Hematopoietic multipotent progenitor cell treated with erythropoietin and hydrocortisone succinate and interleukin-3 and kit ligand, for 8 days (in vitro differentiated cells): ENCODE results near the gene BAHCC1.

ENCODE experiments used
- DNase-seq: peaks from one replicate; pipeline ENCODE4 v3.0.0-alpha.2; 2015

BAHCC1 gene

DNA sequence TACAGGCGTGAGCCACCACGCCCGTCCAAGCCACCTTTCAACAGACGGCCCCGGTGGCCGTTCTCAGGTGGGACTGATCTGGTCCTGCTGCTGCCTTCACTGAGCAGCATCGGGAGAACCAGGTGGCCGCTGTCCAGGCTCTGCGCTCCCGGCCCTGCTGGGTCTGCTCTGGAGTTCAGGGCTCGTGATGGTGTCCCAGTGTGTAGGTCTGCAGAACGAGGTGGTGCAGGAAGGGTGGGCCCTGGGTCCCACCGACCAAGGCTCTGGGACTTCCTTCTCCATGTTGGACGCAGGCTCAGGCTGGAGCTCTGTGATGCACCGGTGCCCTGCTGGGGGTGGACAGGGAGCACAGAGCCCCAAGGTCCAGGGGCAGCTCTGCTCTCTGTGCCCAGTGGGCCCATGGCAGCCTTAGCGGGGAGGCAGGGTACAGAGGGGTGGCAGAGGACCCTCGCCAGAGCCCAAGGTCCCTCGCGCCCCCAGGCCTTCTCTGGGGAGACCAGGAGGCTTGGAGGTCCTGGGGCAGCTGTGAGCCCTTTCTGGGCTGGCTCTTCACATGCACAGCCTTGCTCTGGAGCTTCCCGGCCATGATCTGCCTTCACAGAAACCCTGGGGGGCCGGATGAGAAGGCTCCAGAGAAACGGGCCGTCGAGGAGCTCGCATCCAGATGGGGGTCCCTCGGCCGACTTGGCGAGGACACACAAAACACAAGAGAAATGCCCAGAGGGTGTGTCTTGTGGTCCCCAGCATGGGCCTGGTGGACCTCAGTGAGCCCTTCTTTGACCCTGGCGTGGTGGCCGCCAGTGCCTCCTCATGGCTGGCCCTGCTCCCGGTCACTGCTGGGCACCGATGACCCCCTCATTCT is 26.9 kb upstream of the BAHCC1 start:
- DNase-seq = no peak

DNA sequence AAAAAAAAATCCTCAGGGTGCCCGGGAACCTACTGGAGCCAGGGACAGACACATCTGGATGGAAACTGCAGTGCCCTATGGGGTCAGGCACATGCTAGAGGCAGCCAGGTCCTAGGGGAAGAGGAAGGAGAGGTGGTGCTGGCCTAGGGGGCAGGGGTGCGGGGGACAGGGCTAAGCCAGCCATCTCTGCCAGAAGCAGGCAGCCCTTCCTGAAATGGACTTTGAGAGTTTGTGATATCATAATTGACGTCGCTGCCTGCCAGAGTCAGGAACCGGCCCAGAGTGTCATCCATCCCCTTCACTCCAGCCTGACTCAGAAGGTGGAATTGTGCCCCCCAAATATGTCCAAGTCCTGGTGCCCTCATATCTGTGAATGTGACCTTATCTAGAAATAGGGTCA is 25.0 kb upstream of the BAHCC1 start:
- no peak for DNase-seq

DNA sequence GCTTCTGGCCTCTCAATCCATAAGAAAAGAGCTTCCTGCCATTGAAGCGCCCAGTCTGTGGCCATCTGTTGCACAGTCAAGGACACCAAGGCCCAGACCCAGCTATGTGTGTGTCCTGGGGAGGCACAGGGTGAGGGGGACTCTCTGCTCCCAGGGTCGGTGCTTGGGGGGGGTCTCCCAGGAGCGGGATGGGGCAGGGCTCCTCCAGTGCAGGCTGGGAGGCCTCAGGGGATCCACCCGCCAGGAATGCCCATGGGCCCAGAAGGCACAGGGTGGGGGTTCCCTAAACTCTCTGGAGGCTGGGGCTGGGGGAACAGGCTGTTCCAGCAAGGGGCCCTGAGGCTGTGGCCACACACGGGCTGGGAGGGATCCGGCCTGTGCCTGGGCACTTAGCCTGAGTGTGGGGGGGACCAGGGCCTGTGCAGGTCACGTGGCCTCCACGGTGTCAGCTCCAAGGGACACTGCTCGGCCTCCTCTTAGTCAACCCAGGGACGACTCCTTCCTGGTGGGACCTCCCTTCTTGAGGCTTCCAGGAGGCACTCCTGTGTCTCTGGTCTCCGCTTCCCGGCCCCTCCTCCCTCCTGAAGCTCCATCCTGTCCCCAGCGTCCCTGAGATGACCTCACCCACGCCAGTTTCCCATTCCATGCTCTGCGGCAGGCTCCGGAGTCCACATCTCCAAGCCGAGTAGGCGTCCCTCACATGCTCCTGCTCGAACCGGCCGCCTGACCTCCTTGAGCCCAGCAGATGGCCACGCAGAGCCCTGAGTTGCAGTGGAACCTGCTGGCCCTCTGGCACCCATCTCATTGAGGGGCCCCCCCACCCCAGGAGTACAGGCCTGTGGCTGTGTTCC is 23.1 kb upstream of the BAHCC1 start:
- DNase-seq = peak; percentile 13

DNA sequence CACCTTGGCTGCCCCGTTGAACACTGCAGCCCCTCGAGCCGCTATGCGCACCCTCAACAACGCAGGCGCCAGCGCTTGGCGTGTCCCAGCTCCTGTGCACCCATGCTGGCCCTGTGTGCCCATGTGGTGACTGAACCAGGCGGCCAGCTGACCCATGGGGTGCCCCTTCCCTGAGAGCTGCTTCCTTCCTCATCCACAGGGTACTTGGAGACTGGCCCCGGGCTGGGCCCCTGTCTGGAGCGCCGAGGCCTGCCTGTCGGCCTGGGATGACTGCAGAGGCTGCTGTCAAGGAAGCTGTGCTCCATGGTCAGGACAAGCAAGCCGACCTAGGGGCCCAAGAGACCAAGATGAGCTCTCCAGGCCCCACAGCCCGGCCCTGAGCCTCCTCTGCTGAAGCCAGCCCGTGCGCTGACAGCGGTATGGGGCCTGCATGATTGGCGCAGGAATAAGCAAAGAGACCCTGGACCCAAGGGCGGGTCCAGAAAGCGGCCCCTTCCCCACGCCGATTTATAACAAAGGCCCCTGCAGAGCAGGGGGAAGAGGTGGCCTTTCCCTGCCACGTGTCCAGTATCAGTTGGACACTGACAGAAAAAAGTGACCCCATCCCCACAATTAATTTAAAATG is 21.6 kb upstream of the BAHCC1 start:
- no peak for DNase-seq

DNA sequence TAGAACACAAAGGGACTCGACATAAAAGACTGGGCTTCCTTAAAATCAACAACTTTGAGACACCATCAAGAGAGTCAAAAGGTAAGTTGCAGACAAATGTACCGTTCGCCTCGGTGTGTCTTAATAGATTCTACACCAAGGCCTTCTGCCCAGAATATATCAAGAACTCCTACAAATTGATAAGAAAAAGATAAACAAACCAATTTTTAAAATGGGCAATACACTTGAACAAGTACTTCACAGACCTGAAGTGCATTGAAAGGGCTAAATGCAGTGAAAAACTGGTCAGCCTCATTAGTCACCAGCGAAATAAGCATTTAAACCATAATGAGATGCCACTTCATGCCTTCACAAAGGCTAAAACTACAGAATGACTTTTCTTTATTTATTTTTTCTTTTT is 20.4 kb upstream of the BAHCC1 start:
- DNase-seq = no peak

DNA sequence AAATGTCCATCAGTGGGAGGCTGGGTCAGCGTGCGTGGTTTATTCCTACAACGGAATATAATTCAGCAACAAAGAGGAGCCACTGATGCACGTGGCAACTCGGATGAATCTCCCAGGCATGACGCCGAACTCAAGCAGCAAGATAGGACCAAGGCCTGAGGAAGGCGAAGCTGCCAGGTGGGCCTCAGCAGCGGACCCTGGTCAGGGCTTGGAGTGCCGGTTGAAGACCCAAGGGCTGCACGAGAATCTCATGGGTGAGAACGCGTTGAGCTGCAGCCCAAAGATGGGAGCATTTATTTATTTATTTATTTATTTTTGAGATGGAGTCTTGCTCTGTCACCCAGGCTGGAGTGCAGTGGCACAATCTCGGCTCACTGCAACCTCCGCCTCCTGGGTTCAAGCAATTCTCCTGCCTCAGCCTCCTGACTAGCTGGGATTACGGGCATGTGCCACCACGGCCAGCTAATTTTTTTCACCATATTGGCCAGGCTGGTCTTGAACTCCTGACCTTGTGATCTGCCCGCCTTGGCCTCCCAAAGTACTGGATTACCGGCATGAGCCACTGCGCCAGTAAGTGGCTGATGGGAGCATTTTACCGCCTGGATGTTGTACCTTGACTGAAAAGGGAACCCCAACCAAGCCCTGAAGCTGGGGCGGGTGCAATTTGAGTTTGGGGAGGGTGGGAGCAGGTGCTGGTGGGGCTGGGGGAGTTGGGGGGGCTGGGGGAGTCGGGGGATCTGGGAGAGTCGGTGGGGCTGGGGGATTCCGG is 18.1 kb upstream of the BAHCC1 start:
- no peak for DNase-seq

DNA sequence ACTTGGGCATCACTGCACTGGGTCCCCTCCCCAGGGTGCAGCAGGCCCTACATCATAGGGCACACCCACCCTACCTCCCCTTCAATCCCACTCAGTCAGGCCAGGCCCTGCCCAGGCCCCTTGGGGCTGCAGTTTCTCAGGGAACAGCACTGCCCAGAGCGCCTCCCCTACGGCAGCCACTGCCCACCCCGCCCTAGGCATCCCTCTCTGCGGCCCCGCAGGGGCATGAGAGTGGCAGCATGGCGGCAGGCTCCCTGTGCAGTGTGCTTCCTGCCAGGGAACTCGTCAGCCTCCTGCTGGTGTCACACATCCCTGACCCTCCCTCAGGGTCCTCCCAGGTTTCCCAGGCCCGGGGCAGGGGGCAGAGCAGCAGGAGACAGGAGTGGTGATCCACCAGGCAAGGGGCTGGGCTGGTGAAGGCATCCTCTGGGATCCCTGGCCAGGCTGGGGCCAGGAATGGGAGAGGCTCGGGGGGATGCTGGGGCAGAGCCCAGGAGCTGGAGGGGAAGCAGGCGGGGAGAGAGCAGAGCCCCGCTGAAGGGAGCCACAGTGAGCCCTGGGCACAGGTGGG is 16.2 kb upstream of the BAHCC1 start:
- no peak for DNase-seq

DNA sequence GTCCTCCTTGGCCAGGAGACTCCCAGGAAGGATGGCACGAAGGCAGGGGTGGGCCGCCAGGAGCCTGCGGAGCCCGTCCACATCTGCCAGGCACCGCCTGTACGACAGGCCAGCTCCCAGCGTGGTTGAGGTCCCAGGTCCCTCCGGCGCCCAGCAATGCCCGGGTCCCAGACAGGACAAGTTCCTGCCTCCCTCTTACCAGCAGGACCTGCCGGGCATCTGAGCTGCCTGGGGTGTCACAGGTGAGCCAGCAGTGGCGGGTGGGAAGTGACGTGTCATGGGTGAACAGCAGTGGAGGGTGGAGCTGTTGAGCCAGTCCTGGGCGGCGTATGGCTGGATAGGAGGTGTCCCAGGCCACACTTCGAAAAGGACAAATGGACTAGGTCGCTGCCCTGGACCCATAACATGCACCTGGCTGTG is 15.7 kb upstream of the BAHCC1 start:
- no peak for DNase-seq

DNA sequence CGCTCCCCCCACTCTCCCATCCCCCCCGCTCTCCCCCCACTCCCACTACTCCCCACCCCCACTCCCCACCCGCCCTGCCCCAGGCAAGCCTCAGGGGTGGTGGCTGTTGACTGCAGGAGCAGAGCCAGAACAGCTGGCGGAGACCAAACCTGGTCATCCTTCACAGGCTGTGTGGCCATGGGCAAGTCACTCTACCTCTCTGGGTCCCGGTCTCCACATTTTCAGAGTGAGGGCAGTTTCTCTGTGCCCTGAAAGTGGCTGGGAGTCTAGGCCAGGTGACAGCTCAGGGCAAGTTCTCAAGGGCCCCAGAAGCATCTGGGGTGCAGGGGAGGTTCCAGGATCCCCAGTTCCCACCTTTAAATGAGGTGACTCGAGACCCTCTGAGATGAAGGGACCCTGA is 15.1 kb upstream of the BAHCC1 start:
- no peak for DNase-seq

DNA sequence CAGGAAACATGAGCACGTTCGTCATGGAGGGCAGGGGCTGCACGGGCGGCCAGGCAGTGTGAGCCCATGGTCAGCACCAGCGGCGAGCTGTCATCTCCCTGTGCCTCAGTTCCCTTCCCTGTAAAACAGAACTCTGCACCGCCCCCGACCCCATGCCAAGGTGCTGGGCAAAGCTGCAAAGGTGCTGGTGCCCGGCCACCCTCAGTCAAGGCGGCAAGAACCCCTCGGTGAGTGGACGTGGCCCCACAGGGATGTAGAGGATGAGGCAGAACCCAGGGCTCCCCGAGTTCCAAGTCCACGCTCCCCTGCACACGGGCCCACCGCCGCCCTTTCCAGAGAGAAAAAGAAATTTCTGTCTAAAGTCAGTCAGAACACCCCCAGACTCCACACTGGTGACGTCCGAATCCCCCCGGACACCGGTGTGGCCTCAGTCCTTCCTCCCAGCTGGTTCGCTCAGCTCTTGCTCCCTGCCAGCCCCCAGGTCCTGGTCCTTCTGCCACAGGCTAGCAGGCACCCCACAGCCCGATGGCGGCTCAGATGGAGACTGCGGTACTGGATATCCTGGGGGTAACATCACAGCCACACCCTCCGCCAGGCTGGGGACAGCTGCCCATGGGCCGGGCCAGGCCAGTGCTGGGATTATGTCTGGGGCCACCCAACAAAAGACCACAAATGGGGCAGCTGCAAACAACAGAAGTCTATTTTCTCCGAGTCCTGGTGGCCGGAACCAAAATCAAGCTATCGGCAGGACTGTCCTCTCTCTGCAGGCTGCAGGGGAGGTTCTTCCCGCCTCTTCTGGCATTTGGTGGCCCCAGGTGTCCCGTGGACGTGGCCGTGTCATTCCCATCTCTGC is 14.4 kb upstream of the BAHCC1 start:
- no peak for DNase-seq

DNA sequence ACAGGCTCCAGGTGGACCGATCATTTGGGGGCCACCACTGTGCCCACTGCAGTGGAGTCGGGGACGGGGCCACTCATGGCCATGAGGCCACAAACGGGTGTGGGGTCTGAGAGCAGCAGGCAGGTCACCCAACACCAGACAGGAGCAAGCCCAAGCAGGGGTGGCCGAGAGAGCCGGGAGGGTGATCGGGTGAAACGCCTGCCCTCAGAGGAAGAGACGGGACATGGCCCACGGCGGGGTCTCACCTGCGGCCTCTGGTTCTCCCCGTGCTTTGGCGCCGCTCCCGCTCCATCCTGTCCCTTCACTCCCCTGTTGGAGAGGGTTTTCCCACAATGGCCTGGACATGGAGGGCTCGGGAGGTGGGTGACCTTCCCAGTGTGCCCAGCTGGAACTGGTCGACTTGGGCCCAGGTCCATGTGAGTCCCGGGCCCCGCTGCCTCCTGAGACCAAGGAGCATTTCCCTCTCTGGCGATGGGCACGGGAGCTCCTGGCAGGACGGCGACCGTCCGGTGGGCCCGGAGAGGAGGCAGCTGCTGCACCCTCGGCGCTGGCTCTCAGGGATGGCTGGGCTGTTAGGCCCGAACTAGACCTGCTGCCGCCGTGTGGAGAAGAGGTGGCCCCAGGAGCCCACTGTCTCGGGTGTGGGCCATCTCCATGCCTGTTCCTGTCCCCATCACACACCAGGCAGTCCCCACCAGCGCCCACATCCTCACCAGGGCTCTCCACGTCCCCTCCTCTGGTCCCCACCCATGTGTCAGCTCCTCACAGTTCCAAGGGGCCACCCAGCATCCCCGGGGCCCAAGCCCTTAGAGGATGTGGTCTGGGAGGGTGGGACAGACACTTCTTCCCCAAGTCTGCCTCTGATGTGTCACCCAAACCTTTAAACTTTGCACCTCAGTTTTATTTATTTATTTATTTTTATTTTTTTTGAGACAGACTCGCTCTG is 13.4 kb upstream of the BAHCC1 start:
- no peak for DNase-seq

DNA sequence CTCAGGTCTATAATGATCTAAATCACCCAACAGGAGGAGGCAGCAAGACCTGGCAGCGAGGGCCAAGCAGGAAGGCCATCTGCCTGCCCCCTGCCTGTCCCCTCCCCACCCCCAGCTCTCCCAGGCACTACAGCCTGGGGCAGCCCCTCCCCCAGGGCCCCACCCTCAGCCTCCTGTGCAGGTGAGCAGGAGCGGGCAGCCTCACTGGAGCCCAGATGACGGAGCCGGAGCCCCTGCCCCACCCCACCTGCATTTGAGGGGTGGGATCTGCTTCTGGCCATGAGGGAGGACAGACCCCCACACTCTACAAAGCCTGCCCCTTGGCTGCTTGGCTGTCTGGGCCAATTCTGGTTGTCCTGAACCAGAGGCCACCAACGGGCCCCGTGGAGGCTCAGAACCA is 12.4 kb upstream of the BAHCC1 start:
- DNase-seq = no peak

DNA sequence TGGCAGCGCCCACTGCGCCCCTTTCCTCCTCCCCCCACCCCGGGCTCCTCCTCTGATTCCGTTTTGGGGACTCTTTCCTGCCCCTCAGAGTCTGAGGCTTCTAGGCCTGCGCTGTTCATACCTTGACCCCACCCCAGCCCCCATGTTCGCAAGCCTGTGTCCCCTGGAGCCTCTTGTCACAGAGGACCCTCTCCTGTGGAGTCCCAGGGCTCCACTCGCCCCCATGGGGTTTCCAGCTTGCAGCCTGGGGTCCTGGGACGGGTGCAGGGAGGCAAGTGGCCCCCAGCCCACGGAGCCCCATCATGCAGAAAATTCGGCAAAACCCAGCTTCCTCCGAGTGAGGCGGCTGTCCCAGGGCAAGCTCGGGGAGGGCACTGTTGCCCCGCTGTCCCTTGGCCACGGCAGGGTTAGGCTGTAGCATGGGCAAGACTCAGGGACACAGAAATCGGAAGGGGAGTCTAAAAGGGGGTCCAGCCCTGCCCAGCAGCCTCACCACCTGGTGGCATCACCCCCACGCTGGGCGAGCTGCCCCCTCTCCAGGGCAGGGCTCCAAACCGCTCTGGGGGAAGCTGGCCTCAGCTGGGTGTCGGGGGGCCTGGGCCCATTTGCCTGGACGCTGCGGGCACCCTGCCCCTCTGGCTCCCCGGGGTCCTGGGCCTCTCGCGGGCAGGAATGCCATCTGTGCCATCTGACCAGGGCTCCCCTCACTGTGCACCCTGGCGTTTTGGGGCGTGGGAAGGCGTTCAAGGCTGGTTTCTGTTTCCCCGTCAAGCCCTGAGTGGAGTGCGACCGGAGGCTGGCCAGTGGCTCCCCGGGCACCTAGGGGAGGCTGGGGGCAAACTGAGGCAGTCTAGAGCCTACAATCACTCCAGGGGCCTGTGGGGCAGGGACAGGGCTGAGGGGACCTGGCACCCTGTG is 11.5 kb upstream of the BAHCC1 start:
- no peak for DNase-seq

DNA sequence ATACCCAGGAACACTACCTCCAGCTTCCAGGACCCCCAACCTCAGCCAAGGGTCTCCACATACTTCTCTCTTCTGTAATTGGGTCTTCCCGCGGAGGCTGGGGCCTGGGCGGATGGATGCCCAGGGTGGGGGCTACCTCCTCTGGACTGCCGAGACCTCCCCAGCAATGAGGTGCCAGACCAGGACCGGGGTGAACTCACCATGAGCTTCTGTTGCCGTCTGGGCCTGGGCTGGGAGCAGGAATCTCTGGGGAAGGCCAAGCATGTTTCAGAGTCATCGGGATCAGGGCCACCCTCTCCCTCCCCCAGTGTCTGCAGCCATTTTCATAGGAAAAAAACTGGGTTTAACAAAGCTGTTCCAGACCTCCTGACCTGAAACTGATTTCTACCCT is 10.3 kb upstream of the BAHCC1 start:
- DNase-seq = no peak

DNA sequence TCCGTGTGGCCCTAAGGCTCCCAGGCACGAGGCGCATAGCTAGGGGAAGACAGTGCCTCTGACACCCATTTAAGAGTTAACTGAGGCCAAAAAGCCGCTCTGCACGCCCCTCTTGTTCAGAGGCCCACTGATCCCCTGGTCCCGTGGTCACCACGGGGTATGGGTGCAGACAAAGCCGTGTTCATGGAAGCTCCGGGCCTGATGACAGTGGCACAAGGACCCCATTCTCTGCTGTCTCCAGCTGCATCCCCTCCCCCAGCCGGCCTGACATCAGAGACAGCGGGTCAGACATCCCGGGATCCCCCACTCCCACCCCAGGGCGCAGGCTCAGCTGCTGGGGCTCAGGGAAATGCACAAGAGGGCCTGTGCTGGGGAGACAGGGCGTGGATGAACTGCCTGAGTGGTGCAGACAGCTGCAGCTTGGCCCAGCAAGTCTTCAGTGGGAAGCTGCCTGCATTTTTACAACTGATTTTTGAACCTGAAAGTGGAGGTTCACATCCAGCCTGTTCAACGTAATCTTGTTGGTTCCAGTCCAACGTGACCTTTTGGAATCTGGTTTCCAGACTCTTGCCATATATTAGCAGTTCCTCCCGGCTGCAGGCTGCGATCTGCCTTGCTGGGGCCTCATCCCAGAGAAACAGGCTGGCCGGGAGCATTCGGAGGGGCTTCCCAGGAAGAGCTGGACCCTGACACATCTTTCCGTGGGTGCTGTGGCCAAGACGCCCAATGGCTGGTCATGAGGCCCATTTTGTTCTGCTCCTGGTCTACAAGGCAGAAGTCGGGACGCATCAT is 9.7 kb upstream of the BAHCC1 start:
- no peak for DNase-seq

DNA sequence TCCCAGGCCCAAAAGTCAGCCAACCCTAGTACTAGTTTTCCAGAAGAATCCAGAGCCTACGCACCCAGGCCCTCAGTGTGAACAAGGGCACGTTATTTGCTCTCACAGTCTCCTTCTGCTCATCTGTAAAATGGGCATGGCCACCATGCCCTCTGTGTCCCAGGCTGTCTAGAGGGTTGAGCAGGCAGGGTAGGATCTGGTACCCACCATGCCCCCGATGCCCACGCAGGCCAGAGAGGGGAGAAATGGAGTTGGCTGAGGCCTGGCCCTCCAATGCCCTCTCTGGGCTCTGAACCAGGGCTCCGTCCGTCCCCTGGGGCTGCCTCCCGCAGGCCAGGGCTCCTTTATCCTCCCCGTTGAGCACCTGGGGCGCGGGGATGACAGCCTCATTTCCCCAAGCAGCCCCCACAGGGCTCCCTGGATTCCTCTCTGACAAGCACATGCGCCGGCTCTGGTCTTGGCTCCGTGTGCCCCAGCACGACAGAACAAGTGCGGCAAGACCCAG is 9.1 kb upstream of the BAHCC1 start:
- DNase-seq = no peak

DNA sequence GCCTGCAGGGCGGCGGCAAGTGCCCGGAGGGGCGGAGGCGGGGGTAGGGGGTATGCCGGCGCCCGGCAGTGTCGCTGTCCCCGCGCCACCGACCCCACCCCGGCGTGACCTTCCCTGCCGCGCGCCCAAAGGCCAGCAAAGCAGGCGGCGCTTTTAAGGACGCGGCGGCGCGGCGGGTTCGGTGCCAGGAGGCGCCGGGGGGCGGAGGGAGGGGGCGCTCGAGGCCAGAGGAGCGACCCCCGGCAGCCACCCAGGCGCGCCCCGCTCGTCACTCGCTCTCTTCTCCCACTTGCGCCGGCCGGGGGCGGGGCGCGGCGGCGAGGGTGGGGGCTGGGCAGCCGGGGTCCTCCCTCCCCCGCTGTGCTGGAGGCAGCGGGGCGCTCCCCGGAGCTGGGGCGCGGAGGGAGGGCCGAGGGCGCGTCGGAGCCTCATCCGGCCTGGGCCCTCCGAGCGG is 8.6 kb upstream of the BAHCC1 start:
- no peak for DNase-seq
